T47D (cell line): ENCODE measurements around the gene ERFL.

Experiments used
- DNase-seq, 2 experiments: peaks; one replicate each; pipeline versions ENCODE4 v3.0.0 to v3.0.0-alpha.2; 2011 to 2012; ENCODE audit warnings: low read depth in 1 of 2, low spot score in 1 of 2
- JUND ChIP-seq: IDR thresholded peaks from 2 replicates; pipeline ENCODE4 v1.6.1; 2012; ENCODE audit warnings: low read depth
- in situ Hi-C: cut with HindIII; loops from 2 replicates; pipeline ENCODE4 v1.10.0; 2016; ENCODE audit warnings: low sequenced_read_pairs, low pct_unique_long_range_greater_than_20kb

ERFL gene

DNA sequence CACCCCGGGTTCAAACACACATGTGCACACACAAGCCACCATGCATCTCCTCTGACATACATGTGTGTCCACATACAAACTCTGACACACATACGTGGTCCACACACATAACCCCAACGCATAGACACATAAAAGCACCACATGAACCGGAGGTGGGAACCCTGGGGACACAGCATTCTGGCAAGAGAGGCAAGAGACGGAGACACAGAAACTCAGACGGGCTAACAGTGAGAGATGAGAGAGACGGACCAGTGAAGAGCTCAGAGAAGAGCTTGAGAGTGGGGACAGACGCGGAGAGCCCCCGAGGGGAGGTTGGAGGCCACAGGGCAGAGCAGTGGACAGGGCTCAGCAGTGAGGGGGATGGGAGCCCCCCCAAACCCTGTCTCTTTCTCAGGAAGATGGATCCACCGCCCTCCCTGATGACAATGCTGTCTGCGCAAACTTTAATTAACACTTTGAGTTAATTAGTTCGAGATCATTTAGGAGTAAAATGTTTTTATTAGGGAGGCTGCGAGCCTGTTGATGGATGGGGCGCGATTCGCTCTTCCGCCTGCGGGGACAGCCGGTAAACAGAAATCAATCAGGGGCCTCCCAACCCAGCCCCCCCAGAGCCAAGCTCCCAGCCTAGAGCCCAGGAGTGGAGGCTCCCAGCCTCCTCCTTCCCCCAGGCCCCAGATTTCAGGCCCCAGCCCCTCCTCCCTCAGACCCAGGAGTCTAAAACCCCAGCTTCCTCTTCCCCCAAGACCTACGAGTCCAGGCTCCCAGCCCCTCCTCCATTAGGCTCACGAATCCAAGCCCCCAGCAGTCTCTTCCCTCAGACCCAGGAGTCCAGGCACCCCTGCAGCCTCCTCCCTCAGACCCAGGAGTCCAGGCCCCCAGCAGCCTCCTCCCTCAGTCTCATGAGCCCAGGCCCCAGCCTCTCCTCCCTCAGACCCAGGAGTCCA lies 9.5 kb upstream of the ERFL start:
- in situ Hi-C loops = no loop called here
- TF ChIP-seq JUND = no peak
- DNase-seq = no peak

DNA sequence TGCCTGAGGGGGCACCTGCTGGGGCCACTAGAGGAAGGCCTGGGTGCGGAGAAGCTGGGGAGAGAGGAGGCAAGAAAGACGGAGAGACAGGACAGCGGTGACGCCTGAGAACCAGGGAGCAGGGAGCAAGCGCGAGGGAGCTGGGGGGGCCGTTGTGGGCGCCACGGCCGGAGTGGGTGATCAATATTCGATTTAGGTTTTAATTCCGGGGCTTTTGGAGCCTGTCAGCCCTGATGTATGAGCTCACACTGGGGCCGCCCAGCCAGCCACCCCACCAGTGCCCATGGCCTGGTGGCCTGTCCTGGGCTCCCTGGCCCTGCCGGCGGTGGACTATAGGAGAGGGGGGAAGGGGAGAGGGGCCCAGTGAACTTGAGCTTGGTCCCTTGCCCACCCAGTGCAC lies 8.7 kb upstream of the ERFL start:
- TF ChIP-seq JUND = no peak
- no peak for DNase-seq
- in situ Hi-C loops = no loop called here

DNA sequence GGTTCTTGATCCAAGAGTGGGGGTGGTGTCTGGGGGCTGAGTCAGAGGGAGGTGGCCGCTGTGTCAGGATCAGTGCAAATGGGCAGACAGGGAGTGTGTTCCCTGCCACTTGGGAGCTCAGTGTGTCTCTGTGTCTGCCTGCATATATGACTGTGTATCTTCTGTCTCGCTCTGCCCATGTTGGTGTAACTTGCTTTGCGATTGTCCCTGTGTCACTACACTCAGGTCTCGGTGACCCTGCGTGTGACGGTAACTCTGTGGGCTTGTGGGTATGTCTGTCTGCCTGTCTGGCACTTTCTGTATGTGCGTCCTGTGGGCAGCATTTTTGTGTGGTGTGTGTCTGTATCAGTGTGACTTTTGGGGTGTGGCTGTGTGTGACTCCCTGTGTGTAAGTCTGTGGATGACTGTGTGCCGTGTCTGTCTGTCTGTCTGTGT lies 8.2 kb upstream of the ERFL start:
- TF ChIP-seq JUND = no peak
- DNase-seq = no peak
- in situ Hi-C loops = no loop called here

DNA sequence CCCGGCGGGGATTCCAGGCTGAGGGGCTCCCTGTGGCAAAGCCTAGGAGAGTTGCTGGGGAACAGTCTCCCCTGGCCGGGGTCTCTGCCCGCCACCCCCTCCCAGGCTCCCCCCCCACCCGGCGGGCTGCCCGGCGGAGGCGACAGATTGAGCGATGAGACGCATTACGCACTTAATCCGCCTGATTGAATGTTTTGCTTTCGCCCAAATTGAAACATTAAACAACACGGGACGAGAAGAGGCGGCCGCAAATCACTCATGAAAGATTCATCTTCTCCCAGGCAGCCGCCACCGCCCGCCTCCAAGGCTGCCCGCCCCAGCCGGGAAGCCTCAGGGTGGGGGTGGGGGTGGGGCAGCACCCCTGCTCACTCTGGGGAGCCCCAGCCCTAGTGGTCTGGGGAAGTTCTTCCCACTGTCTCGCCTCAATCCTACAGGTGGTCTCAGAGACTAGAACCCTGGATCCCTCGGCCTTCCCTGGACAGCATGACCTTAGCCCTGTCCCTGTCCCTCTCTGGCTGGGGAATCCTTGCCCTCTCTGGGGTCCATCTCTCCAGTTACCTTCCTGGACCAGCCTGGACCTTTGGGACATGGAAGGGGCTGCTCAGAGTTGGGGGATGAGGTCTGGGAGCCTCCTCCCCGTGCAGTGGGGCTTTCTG lies 7.6 kb upstream of the ERFL start:
- in situ Hi-C loops = no loop called here
- TF ChIP-seq JUND = no peak
- DNase-seq = no peak

DNA sequence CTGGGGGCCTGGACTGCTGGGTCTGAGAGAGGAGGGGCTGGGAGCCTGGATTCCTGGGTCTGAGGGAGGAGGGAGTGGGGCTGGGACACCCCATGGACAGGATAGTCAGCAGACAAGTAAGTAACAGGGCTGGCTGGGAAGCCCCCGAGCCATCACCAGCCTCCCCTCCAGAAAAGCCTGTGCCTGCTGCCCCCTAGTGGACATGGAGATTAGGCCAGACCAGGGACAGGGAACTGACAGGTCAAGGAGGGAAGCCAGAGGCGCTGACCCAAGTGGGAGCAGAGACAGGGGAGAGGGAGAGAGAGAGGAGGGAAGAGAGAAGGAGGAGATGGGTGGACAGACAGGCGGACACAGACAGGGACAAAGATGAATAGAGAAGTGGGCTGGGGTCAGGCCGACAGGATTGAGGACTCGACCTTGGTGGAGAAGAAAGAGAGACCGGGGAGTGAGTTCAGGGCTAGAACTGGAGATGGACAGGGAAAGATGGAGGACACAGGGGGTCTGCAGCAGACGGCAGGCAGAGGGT lies 6.7 kb upstream of the ERFL start:
- no peak for TF ChIP-seq JUND
- in situ Hi-C loops = no loop called here
- peak; percentile 61 to 71 for DNase-seq

DNA sequence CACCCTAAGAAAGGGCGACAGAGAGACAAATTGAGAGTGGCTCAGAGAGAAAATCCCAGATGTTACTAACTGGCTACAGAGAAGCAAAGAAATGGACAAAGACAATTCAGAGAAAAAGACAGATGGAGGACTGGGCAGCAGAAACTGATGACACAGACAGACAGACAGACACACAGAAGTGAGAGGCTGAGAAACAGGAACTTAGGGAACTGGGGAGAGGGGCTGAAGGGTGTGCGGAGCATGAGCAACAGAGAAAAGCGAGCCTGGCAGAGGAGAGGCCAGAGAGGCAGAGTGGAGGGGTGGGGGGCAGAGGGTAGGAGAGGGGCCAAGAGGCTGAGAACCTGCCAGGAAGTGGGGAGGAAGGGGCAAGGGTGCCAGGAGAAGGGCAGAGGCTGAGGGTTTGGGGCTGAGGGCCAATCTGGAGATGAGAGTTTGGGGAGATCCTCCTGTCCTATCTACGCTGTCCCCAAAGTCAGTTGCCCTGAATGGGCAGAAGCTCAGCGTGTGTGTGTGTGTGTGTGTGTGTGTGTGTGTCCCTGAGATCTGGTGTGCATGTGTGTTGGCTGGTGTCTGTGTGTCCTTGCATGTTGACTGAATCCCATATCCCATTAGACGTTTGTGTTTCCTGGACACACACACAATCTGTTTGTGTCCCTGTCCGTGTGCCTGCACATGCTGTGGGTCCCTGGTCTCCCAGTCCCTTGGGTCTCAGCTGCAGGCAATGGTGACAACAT lies 5.6 kb upstream of the ERFL start:
- in situ Hi-C loops = no loop called here
- TF ChIP-seq JUND = no peak
- no peak for DNase-seq

DNA sequence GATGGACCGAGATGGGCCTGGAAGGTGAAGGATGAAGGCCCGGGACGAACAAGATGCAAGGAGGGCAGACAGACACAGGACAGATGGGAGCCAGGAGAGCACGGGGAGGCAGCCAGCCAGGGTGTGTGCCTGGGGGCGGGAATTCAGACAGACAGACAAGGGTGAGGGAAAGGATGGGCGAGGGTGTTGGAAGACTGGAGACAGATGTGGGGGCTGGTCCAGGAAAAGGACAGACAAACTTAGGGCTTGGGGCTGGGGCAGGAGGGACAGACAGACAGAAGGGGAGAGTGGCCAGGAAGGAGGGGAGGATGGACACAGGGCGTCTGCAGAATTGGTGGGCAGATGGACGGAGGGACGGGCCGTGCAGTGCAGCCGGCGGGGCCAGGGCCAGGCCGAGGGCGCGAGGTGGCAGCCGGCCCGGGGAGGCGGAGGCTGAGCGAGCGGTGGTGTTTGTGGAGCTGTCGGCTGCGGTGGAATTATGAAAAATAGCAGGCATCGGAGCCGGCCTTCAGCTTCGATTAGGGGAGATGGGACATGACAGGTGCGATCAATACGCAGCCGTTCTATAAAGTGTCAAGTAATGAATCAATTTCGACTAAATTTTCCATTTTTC lies 4.6 kb upstream of the ERFL start:
- TF ChIP-seq JUND = no peak
- no peak for DNase-seq
- in situ Hi-C loops = no loop called here

DNA sequence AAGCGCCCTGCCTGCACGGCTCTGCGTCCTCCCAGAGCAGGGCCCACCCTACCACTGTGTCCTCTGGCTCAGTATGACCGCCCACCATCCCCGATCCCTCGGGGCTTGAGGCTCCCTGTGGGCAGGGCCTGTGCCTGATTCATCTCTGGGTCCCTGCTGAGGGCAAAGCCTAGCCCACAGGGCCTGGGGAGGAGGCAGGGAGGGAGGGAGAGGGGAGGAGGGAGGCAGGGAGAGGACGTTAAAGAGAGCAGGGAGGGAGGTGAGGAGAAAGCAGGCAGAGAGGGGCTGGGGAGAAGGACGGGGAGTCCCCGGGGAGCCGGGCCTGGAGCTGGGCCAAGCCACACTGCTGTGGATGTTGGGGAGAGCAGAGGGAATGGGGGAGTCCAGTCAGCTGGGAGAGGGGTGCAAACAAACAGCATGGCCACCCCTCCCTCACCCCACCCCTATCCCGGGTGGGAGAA lies 4.0 kb upstream of the ERFL start:
- no peak for DNase-seq
- TF ChIP-seq JUND = no peak
- in situ Hi-C loops = no loop called here

DNA sequence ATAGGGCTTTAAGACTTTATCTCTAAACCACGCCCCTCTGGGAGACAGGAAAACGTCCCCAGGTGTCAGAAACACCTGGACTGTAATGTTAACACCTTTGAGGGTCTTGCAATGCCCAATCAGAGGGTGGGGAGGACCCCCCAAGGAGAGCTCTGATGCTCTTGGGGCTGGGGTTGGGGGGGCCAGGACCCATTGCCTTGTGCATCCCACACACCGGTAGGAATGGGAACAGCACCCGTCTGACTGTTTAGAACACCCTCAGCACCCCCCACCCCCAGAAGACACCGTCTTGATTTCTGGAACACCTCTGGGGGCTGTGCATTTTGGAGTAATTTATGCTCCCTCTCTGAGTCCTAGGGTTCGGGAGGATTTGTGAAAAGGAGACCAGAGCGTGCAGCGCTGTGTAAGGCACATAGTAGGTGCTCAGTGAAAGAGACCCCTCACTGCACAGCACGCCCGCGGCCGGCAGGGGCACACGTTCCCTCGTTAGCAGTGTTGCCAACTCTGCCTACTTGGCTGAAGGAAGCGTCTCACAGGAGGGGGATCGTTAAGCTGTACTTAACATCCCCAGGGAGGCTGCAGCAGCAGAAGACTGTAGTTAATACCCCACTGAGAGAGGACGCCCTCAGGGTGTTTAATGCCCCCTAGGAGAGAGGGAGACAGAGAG lies 2.8 kb upstream of the ERFL start:
- no peak for DNase-seq
- TF ChIP-seq JUND = no peak
- in situ Hi-C loops = no loop called here

DNA sequence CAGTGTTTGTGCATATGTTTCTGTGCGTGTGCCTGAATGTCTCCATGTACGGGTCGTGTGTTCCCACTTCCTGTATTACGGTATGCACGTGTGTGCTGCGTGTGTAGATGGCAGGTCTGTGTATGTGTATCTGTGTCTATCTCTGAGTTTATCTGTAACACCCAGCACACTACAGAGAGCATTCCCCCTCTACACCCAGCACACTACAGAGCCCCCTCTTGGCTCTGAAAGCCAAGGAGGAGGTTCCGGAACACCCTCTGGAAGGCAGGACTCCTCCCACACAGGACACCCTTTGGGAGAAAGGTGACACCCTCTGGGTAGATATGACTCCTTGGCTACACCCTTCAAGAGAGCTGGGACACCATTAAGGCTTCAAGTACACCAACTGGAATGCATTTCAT lies 2.1 kb upstream of the ERFL start:
- in situ Hi-C loops = no loop called here
- DNase-seq = no peak
- TF ChIP-seq JUND = no peak

DNA sequence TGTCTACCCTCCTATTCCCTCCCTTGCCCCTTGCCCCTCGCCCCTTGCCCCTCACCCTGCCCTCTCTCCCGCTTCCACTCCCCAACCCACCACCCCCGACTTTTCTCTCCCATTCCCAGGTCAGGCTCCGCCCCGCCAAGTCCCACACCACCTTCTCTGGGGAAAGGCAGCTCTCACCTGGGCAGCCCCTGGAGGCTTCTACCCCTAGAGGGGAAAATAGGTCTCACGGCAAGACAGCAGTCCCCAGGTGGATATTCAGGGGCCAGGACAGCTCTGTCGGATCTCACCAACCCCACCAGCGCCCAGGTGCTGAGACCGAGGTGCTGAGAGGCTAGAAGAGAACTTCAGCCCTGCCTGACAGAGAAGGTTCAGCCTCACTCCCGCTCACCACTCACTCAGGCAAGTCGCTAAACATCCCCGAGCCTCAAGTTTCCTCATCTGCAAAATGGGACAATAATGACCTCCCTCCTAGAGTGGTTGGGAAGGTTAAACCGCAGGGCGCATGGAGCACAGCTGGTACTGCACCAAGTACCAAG lies 1.4 kb upstream of the ERFL start:
- no peak for DNase-seq
- in situ Hi-C loops = no loop called here
- TF ChIP-seq JUND = no peak
